ENCODE results near the gene KLHL17.
"Not testable (repeated sequence)": the region's sequence is repeated elsewhere in the genome, so short reads cannot be mapped to it uniquely, and the experiment has no call there.

Gene KLHL17

GRCh38 chr1:978835-979743 lies 18.7 kb downstream of the KLHL17 start:
- FAIRE-seq (no peak), DNase-seq (ENCODE audit: insufficient read length, low spot score) (no peak)

- no peak for DNase-seq (ENCODE audit: insufficient read length, low spot score)
These were observed 19.3 kb downstream of the KLHL17 start for GRCh38 chr1:979744-980072.

GRCh38 chr1:980137-980571 lies 19.8 kb downstream of the KLHL17 start:
- DNase-seq (ENCODE audit: insufficient read length, low spot score) (no peak), FAIRE-seq (no peak)

More at GRCh38 chr1:979744-980072, 19.3 kb downstream of the KLHL17 start:
- FAIRE-seq, result no peak

- DNase-seq (ENCODE audit: insufficient read length, low spot score) (no peak), FAIRE-seq (no peak)
These were observed 20.4 kb downstream of the KLHL17 start for GRCh38 chr1:980602-981395.

- no peak for FAIRE-seq
- DNase-seq (ENCODE audit: insufficient read length, low spot score), result no peak
These were observed 21.1 kb downstream of the KLHL17 start for GRCh38 chr1:981491-981954.

- FAIRE-seq, result no peak
These were observed 21.7 kb downstream of the KLHL17 start, which contains the start of gene PERM1 for GRCh38 chr1:981955-982558. Gene PERM1, minus strand, starts transcription at chr1:982093. Its CDS starts 1,064 bp downstream, at chr1:981029.

GRCh38 chr1:982765-983436 lies 22.5 kb downstream of the KLHL17 start:
- FAIRE-seq, result no peak
- no peak for DNase-seq (ENCODE audit: insufficient read length, low spot score)

More at GRCh38 chr1:981955-982558, 21.7 kb downstream of the KLHL17 start, which contains the start of gene PERM1:
- DNase-seq (ENCODE audit: insufficient read length, low spot score), result no peak

- DNase-seq (ENCODE audit: insufficient read length, low spot score), result no peak
These were observed 23.6 kb downstream of the KLHL17 start for GRCh38 chr1:983798-984475.

GRCh38 chr1:984476-984814 lies 24.1 kb downstream of the KLHL17 start:
- FAIRE-seq (no peak), DNase-seq (ENCODE audit: insufficient read length, low spot score) (no peak)

More at GRCh38 chr1:983798-984475, 23.6 kb downstream of the KLHL17 start:
- FAIRE-seq, result peak; percentile 64

GRCh38 chr1:985126-985525 lies 24.7 kb downstream of the KLHL17 start:
- no peak for DNase-seq (ENCODE audit: insufficient read length, low spot score)
- no peak for FAIRE-seq

GRCh38 chr1:988061-988460 lies 27.7 kb downstream of the KLHL17 start:
- FAIRE-seq; DNase-seq (ENCODE audit: insufficient read length, low spot score): not testable (repeated sequence)

GRCh38 chr1:991275-991674 lies 30.9 kb downstream of the KLHL17 start:
- not testable (repeated sequence) for FAIRE-seq; DNase-seq (ENCODE audit: insufficient read length, low spot score)

- no peak for FAIRE-seq
- no peak for DNase-seq (ENCODE audit: insufficient read length, low spot score)
These were observed 31.5 kb downstream of the KLHL17 start for GRCh38 chr1:991895-992294.

- FAIRE-seq (no peak), DNase-seq (ENCODE audit: insufficient read length, low spot score) (no peak)
These were observed 32.0 kb downstream of the KLHL17 start for GRCh38 chr1:992362-992761.

- DNase-seq (ENCODE audit: insufficient read length, low spot score) (no peak), FAIRE-seq (no peak)
These were observed 33.1 kb downstream of the KLHL17 start for GRCh38 chr1:993379-993995.

- not testable (repeated sequence) for DNase-seq (ENCODE audit: insufficient read length, low spot score)
These were observed 34.2 kb downstream of the KLHL17 start for GRCh38 chr1:994546-994945.

GRCh38 chr1:995665-996633 lies 35.6 kb downstream of the KLHL17 start:
- DNase-seq (ENCODE audit: insufficient read length, low spot score) (no peak), FAIRE-seq (no peak)

More at GRCh38 chr1:994546-994945, 34.2 kb downstream of the KLHL17 start:
- not testable (repeated sequence) for FAIRE-seq
